Mucosa of rectum (tissue), 2 donors: ENCODE measurements around the gene RIMS4.

Experiments
- H3K27ac ChIP-seq, 2 donors: one replicate each; pipeline ENCODE4 v1.7.0; 2013; ENCODE audit warnings: inconsistent platforms in 2 of 2, low read depth in 2 of 2, low read length in 2 of 2
- H3K27me3 ChIP-seq, 2 donors: one replicate each; pipeline ENCODE4 v1.7.0; 2013; ENCODE audit warnings: low read length in 2 of 2; ENCODE audit not compliant: control insufficient read depth in 2 of 2, insufficient read depth in 2 of 2
- H3K36me3 ChIP-seq, 2 donors: one replicate each; pipeline ENCODE4 v1.7.0; 2013; ENCODE audit warnings: low read length in 2 of 2; ENCODE audit not compliant: control insufficient read depth in 2 of 2, insufficient read depth in 2 of 2
- H3K4me1 ChIP-seq, 2 donors: one replicate each; pipeline ENCODE4 v1.7.0; 2013; ENCODE audit warnings: low read length in 2 of 2, mild to moderate bottlenecking in 1 of 2; ENCODE audit not compliant: control insufficient read depth in 2 of 2, insufficient read depth in 2 of 2
- H3K4me3 ChIP-seq, 2 donors: one replicate each; pipeline ENCODE4 v1.7.0; 2013; ENCODE audit warnings: low read length in 2 of 2
- H3K9ac ChIP-seq, 2 donors: one replicate each; pipeline ENCODE4 v1.7.0; 2013; ENCODE audit warnings: low read length in 2 of 2, low read depth in 1 of 2, mild to moderate bottlenecking in 1 of 2
- H3K9me3 ChIP-seq, 2 donors: one replicate each; pipeline ENCODE4 v1.7.0; 2013; ENCODE audit warnings: low read length in 2 of 2; ENCODE audit not compliant: control insufficient read depth in 2 of 2
- donor health status: healthy.
- donor health status: Normal muscosa, but diverticular disease.

Gene RIMS4

GRCh38 chr20:44706301-44707017 lies 103.9 kb downstream of the RIMS4 start:
- no peak overlapping the region for H3K4me3 ChIP-seq
- no peaks in the 10 kb centered on the region for H3K27me3 ChIP-seq
- H3K9ac ChIP-seq: no peak overlapping the region
- H3K36me3 ChIP-seq: no peaks in the 10 kb centered on the region
- H3K9me3 ChIP-seq: no peaks in the 10 kb centered on the region
- peaks cover 6 to 8% of the 10 kb centered on the region in 2 donors for H3K4me1 ChIP-seq
- H3K27ac ChIP-seq: no peak overlapping the region

GRCh38 chr20:44705364-44706094 lies 104.8 kb downstream of the RIMS4 start:
- peaks cover 6 to 8% of the 10 kb centered on the region in 2 donors for H3K4me1 ChIP-seq
- no peak overlapping the region for H3K27ac ChIP-seq
- H3K9ac ChIP-seq: no peak overlapping the region
- H3K4me3 ChIP-seq: no peak overlapping the region
- H3K9me3 ChIP-seq: no peaks in the 10 kb centered on the region
- H3K36me3 ChIP-seq: no peaks in the 10 kb centered on the region
- H3K27me3 ChIP-seq: no peaks in the 10 kb centered on the region

- Histone ChIP-seq H3K27ac (no peak overlapping the region), H3K4me1 (peaks cover 6 to 8% of the 10 kb centered on the region in 2 donors), H3K9ac (no peak overlapping the region), H3K9me3 (no peaks in the 10 kb centered on the region), H3K36me3 (no peaks in the 10 kb centered on the region), H3K27me3 (no peaks in the 10 kb centered on the region), H3K4me3 (no peak overlapping the region)
Measured at GRCh38 chr20:44704551-44704971, 105.8 kb downstream of the RIMS4 start.

- no peak overlapping the region for H3K4me3 ChIP-seq
- no peaks in the 10 kb centered on the region for H3K36me3 ChIP-seq
- no peak overlapping the region for H3K27ac ChIP-seq
- H3K9ac ChIP-seq: no peak overlapping the region
- no peaks in the 10 kb centered on the region for H3K9me3 ChIP-seq
- no peaks in the 10 kb centered on the region for H3K27me3 ChIP-seq
- peaks cover 6 to 8% of the 10 kb centered on the region in 2 donors for H3K4me1 ChIP-seq
Measured at GRCh38 chr20:44703956-44704488, 106.3 kb downstream of the RIMS4 start.

- H3K9ac ChIP-seq: no peak overlapping the region
Measured at GRCh38 chr20:44703183-44703925, 107.0 kb downstream of the RIMS4 start.

GRCh38 chr20:44702776-44703175 lies 107.6 kb downstream of the RIMS4 start:
- Histone ChIP-seq H3K4me3 (no peak overlapping the region), H3K27me3 (no peaks in the 10 kb centered on the region), H3K9ac (no peak overlapping the region), H3K4me1 (peaks cover 6 to 8% of the 10 kb centered on the region in 2 donors), H3K27ac (peak overlapping the region in 1 of 2 donors; percentile 32), H3K36me3 (no peaks in the 10 kb centered on the region), H3K9me3 (no peaks in the 10 kb centered on the region)

More at GRCh38 chr20:44703183-44703925, 107.0 kb downstream of the RIMS4 start:
- no peak overlapping the region for H3K4me3 ChIP-seq
- no peaks in the 10 kb centered on the region for H3K9me3 ChIP-seq
- peaks cover 6 to 8% of the 10 kb centered on the region in 2 donors for H3K4me1 ChIP-seq
- peak overlapping the region in 1 of 2 donors; percentile 32 for H3K27ac ChIP-seq
- H3K36me3 ChIP-seq: no peaks in the 10 kb centered on the region
- H3K27me3 ChIP-seq: no peaks in the 10 kb centered on the region

- no peak overlapping the region for H3K4me3 ChIP-seq
- H3K9ac ChIP-seq: no peak overlapping the region
- no peaks in the 10 kb centered on the region for H3K36me3 ChIP-seq
- H3K27me3 ChIP-seq: no peaks in the 10 kb centered on the region
- peaks cover 6 to 8% of the 10 kb centered on the region in 2 donors for H3K4me1 ChIP-seq
- H3K9me3 ChIP-seq: no peaks in the 10 kb centered on the region
- no peak overlapping the region for H3K27ac ChIP-seq
Measured at GRCh38 chr20:44701858-44702256, 108.5 kb downstream of the RIMS4 start.
